DND-41 (cell line): Measurements from ENCODE around the gene BRCC3.

Experiments
- ATAC-seq: fragments of 200-7000 bp; cut with Tn5 transposase; 3 replicates; pipeline ENCODE4 v1.9.1; 2021; ENCODE audit warnings: low read depth; ENCODE audit not compliant: insufficient read depth
- DNase-seq: peaks from one replicate; pipeline ENCODE4 v3.0.0-alpha.2; 2020
- H2AFZ ChIP-seq: 2 replicates; pipeline ENCODE4 v1.6.0; 2012; ENCODE audit warnings: low read depth, low read length
- H3K27ac ChIP-seq: 2 replicates; pipeline ENCODE4 v1.5.1; 2012; ENCODE audit warnings: low read length, inconsistent platforms
- H3K27me3 ChIP-seq: fragments of 200-600 bp; sonication (generic); 2 replicates; pipeline ENCODE4 v1.6.0; 2012; ENCODE audit warnings: low read length, mild to moderate bottlenecking, inconsistent platforms; ENCODE audit not compliant: insufficient read depth, poor library complexity
- H3K36me3 ChIP-seq: 2 replicates; pipeline ENCODE4 v1.5.1; 2012; ENCODE audit warnings: low read length, inconsistent platforms; ENCODE audit not compliant: insufficient read depth
- H3K4me1 ChIP-seq: 2 replicates; pipeline ENCODE4 v1.5.1; 2012; ENCODE audit warnings: mild to moderate bottlenecking, low read length; ENCODE audit not compliant: insufficient read depth
- H3K4me2 ChIP-seq: 2 replicates; pipeline ENCODE4 v1.6.0; 2012; ENCODE audit warnings: mild to moderate bottlenecking, moderate library complexity, low read length, inconsistent platforms; ENCODE audit not compliant: insufficient read depth
- H3K4me3 ChIP-seq, 2 experiments: fragments of 200-600 bp in 1 of 2; shearing (Covaris generic) in 1 of 2; 2 replicates each; pipeline ENCODE4 v1.5.1; 2012 to 2016; ENCODE audit warnings: inconsistent platforms in 2 of 2, low read length in 2 of 2, mild to moderate bottlenecking in 2 of 2, low read depth in 1 of 2, moderate library complexity in 1 of 2
- H3K79me2 ChIP-seq: 2 replicates; pipeline ENCODE4 v1.6.0; 2012; ENCODE audit warnings: low read length, inconsistent platforms; ENCODE audit not compliant: insufficient read depth
- H3K9ac ChIP-seq: 2 replicates; pipeline ENCODE4 v1.6.0; 2012; ENCODE audit warnings: low read depth, mild to moderate bottlenecking, inconsistent platforms, low read length, moderate library complexity
- H3K9me3 ChIP-seq: 2 replicates; pipeline ENCODE4 v1.5.1; 2012; ENCODE audit warnings: low read length, moderate library complexity, mild to moderate bottlenecking, inconsistent platforms; ENCODE audit not compliant: insufficient read depth, severe bottlenecking
- H4K20me1 ChIP-seq: 2 replicates; pipeline ENCODE4 v1.6.0; 2012; ENCODE audit warnings: low read length; ENCODE audit not compliant: insufficient read depth
- CTCF ChIP-seq: IDR thresholded peaks from 2 replicates; pipeline ENCODE4 v1.5.1; 2012; ENCODE audit warnings: borderline replicate concordance, low read length, moderate library complexity, mild to moderate bottlenecking; ENCODE audit not compliant: poor library complexity, severe bottlenecking; ENCODE audit errors: extremely low read depth
- EZH2 ChIP-seq: IDR thresholded peaks from 3 replicates; pipeline ENCODE4 v1.6.1; 2012; ENCODE audit warnings: borderline replicate concordance, low read depth, mild to moderate bottlenecking, moderate library complexity, low read length, inconsistent platforms; ENCODE audit not compliant: severe bottlenecking

BRCC3 gene

GRCh38 chrX:155070038-155070437 lies 1.3 kb upstream of the BRCC3 start:
- H3K4me2 ChIP-seq = peak overlapping the region; percentile 94
- peak overlapping the region; percentile 78 for H2AFZ ChIP-seq
- H3K27ac ChIP-seq = no peak overlapping the region; the same call in 1 of the 2 replicates
- H3K9ac ChIP-seq = peak overlapping the region; percentile 69
- DNase-seq (peak; percentile 6), ATAC-seq (no peak)
- no peaks in the 10 kb centered on the region for H3K27me3 ChIP-seq
- peak overlapping the region; percentile 78 to 81; a peak in 3 of 4 replicates for H3K4me3 ChIP-seq
- H4K20me1 ChIP-seq = no peaks in the 10 kb centered on the region
- H3K4me1 ChIP-seq = peaks cover 54% of the 10 kb centered on the region
- TF ChIP-seq EZH2 = no peak
- TF ChIP-seq CTCF = no peak
- peaks cover 19% of the 10 kb centered on the region for H3K36me3 ChIP-seq
- H3K79me2 ChIP-seq = peaks cover 53% of the 10 kb centered on the region
- no peaks in the 10 kb centered on the region for H3K9me3 ChIP-seq

GRCh38 chrX:155070663-155070974 lies 689 bp upstream of the BRCC3 start:
- H3K9me3 ChIP-seq = no peaks in the 10 kb centered on the region
- peak overlapping the region; percentile 94 for H3K4me2 ChIP-seq
- H4K20me1 ChIP-seq = no peaks in the 10 kb centered on the region
- peak overlapping the region; percentile 74 for H3K27ac ChIP-seq
- H3K79me2 ChIP-seq = peaks cover 55% of the 10 kb centered on the region
- ATAC-seq = 0 out of 3 replicates have a peak, but pooled peaks have one; percentile 6
- peaks cover 54% of the 10 kb centered on the region for H3K4me1 ChIP-seq
- no peak for DNase-seq
- H3K4me3 ChIP-seq = peak overlapping the region; percentile 78 to 81; a peak in 3 of 4 replicates
- H3K27me3 ChIP-seq = no peaks in the 10 kb centered on the region
- H3K36me3 ChIP-seq = peaks cover 25% of the 10 kb centered on the region
- peak overlapping the region; percentile 69 for H3K9ac ChIP-seq
- TF ChIP-seq EZH2 (no peak), CTCF (no peak)
- H2AFZ ChIP-seq = peak overlapping the region; percentile 78

- DNase-seq (peak; percentile 13), ATAC-seq (peak; percentile 20; the same call in 1 of the 3 replicates)
- Histone ChIP-seq H3K36me3 (peaks cover 30% of the 10 kb centered on the region), H3K9ac (peak overlapping the region; percentile 69), H3K27me3 (no peaks in the 10 kb centered on the region), H3K79me2 (peaks cover 55% of the 10 kb centered on the region), H4K20me1 (no peaks in the 10 kb centered on the region), H3K4me2 (peak overlapping the region; percentile 79), H3K4me3 (peak overlapping the region; percentile 63 to 83; a peak in 3 of 4 replicates), H2AFZ (peak overlapping the region; percentile 67), H3K27ac (peak overlapping the region; percentile 94), H3K9me3 (no peaks in the 10 kb centered on the region), H3K4me1 (peaks cover 54% of the 10 kb centered on the region)
- TF ChIP-seq CTCF (no peak), EZH2 (no peak)
Observed at GRCh38 chrX:155071694-155072280, 479 bp downstream of the BRCC3 start.
